ENCODE data around the gene STK39. TPM values are rescaled to one million over a fixed set of nuclear protein-coding genes. Genes with fewer than 3 reads are reported as not detected.
"Not testable (repeated sequence)": the region's sequence is repeated elsewhere in the genome, so short reads cannot be mapped to it uniquely, and the experiment has no call there.

STK39 gene
- total RNA-seq, 1 experiment from 2014 or later, result 35.3 TPM

GRCh38 chr2:168090366-168091135 lies 156.8 kb downstream of the STK39 start:
- DNase-seq (ENCODE audit: low read depth), result no peak

- no peak for DNase-seq (ENCODE audit: low read depth)
These were observed 158.2 kb downstream of the STK39 start for GRCh38 chr2:168089200-168089599.

GRCh38 chr2:168087401-168087800 lies 160.0 kb downstream of the STK39 start:
- DNase-seq (ENCODE audit: low read depth), result no peak

- no peak for DNase-seq (ENCODE audit: low read depth)
These were observed 160.5 kb downstream of the STK39 start for GRCh38 chr2:168086851-168087250.

GRCh38 chr2:168085801-168086361 lies 161.5 kb downstream of the STK39 start:
- DNase-seq (ENCODE audit: low read depth), result no peak

- DNase-seq (ENCODE audit: low read depth), result no peak
These were observed 163.1 kb downstream of the STK39 start for GRCh38 chr2:168084288-168084687.

- DNase-seq (ENCODE audit: low read depth), result not testable (repeated sequence)
These were observed 165.9 kb downstream of the STK39 start for GRCh38 chr2:168081452-168081851.

GRCh38 chr2:168079236-168079635 lies 168.2 kb downstream of the STK39 start:
- no peak for DNase-seq (ENCODE audit: low read depth)

GRCh38 chr2:168076731-168077130 lies 170.7 kb downstream of the STK39 start:
- DNase-seq (ENCODE audit: low read depth), result no peak

GRCh38 chr2:168075446-168075845 lies 171.9 kb downstream of the STK39 start:
- no peak for DNase-seq (ENCODE audit: low read depth)

- DNase-seq (ENCODE audit: low read depth), result no peak
These were observed 174.6 kb downstream of the STK39 start for GRCh38 chr2:168072626-168073303.

GRCh38 chr2:168064011-168064998 lies 183.1 kb downstream of the STK39 start:
- no peak for DNase-seq (ENCODE audit: low read depth)

- no peak for DNase-seq (ENCODE audit: low read depth)
These were observed 184.5 kb downstream of the STK39 start for GRCh38 chr2:168062936-168063335.

- no peak for DNase-seq (ENCODE audit: low read depth)
These were observed 185.3 kb downstream of the STK39 start for GRCh38 chr2:168062054-168062453.

GRCh38 chr2:168060986-168061750 lies 186.2 kb downstream of the STK39 start:
- DNase-seq (ENCODE audit: low read depth), result peak; percentile 56

- DNase-seq (ENCODE audit: low read depth), result no peak
These were observed 187.6 kb downstream of the STK39 start for GRCh38 chr2:168059758-168060157.

- no peak for DNase-seq (ENCODE audit: low read depth)
These were observed 188.7 kb downstream of the STK39 start for GRCh38 chr2:168058675-168059074.

- no peak for DNase-seq (ENCODE audit: low read depth)
These were observed 191.1 kb downstream of the STK39 start for GRCh38 chr2:168056242-168056787.

- no peak for DNase-seq (ENCODE audit: low read depth)
These were observed 192.7 kb downstream of the STK39 start for GRCh38 chr2:168054657-168055056.

GRCh38 chr2:168053676-168054075 lies 193.7 kb downstream of the STK39 start:
- DNase-seq (ENCODE audit: low read depth), result no peak

Measured in LHCN-M2 (cell line).